Stimulated activated CD8-positive, alpha-beta memory T cell treated with anti-CD3 and anti-CD28 coated beads, Interleukin-7, amount 100 ng/mL, for 4 hours (primary cell): Measurements from ENCODE around the gene KAT8.
A peak's percentile ranks its signal among the peaks of the same experiment; 100 is the strongest.
"Not testable (repeated sequence)": the region's sequence is repeated elsewhere in the genome, so short reads cannot be mapped to it uniquely, and the experiment has no call there.

ENCODE experiments used
- DNase-seq, 2 donors: peaks; one replicate each; pipeline ENCODE4 v3.0.0-alpha.2; 2020; ENCODE audit warnings: low read depth in 2 of 2

KAT8 gene

DNA sequence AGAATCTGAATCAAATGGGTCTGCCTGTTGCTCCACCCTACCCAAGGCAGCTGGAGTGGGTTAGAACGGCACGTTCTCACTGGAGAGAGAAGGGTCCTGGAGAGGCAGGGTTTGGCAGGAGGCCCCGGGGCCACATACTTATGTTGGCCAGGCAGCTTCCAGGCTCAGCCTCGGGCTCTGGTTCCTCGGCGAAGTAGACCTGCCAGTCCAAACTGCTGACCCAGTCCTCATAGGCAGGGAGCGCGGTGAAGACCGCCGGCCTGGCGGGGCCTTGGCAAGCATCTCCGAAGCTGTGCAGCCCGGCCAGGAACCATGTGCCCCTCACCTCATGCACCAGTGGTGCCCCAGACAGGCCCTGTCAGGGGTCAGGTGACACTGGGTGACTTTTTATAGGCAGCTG lies 33.5 kb upstream of the KAT8 start:
- no peak for DNase-seq

DNA sequence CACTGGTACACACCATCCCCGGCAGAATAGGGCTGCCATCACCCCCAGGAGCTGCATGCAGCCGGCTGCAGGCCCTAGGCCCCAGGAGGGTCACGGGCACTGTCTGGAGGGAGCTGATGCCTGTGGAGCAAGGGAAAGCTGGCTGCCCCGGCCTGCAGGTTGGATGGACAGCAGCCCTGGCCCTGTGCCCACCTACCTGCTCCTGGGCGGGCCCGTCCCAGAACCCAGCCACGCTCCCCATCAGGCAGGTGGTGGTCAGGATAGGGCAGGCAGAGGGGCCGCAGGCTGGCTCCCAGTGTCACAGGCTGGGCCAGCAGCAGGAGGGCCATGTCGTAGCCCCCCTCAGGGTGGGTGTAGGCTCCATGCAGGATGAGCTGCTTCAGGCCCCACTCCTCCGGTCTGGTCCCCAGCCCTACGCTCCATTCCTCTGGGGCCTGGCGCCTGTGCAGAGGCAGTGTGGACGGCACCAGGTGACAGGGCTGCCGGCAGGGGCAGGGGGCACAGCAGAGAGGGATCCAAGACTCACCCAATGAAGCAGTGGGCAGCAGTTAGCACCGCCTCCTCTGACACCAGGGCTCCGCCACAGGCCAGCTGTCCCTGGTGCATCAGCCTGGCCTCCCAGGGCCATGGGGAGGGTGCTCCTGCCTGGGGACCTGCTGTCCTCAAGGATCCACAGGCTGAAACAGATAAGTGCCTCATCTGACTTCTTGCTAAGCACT lies 32.7 kb upstream of the KAT8 start:
- DNase-seq: no peak

DNA sequence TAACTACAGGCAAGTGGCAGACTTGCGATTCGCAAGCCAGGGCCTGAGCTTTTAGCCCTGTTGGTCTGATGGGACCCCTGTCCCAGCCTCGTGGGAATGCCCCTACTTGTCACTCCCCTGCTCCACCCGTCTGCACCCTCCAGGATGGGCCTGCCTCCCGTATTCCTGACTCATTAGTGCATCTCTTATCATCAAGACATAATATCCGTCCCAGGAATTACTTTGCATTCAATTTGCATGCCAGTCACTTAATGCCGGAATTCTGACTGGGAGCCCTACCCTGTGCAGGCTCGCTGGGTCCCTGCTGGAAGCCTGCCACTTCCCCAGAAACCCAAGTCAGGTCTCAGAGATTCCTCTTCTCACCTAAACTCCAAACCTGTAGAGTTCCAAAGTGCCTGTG lies 32.1 kb upstream of the KAT8 start:
- no peak for DNase-seq

DNA sequence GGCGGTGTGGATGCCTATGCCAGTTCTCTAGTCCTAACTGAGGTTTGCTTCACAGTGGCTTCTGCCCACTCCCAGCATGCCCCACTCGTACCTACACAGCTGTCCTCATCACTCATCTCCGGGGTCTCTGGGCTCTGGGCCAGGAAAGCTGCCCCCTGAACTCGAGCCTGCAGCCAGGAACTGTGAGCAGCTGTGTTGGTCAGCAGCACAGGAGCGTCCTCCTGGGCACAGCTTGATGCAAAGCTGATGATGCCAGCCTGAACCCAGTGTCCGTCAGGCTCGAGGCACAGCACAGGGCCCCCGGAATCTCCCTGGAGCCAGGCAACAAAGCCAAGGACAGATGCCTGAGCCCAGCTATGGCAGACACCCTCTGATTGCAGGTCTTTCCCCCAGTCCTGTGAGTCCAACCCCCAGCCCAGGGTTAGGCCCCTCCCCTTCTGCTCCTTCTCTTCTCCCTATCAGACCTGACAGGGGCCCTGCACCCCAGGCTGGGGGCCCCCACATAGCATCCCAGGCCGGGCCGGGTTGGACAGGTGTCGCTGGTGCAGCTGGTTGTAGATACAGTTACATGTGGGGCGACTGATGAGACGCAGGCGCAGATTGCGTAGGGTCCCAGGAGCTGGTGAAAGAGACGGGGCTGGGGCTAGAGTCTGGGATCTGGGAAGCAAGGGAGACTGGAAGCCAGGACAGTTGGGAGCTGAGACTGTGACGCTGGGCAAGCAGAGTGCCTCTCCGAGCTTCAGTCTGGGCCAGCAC lies 31.4 kb upstream of the KAT8 start:
- no peak for DNase-seq

DNA sequence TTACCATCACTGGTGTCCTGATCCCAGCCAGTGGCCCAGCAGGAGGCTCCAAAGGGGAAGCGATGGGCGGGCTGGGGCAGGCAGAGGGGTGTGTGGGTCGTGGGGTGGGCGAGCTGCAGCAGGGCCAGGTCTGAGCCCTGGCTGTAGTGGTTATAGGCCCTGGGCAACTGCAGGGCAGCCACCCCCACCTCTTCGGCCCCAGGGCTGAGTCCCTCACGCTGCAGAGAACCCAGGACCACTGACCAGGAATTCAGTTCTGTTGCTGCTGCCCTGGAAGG lies 30.9 kb upstream of the KAT8 start:
- no peak for DNase-seq

DNA sequence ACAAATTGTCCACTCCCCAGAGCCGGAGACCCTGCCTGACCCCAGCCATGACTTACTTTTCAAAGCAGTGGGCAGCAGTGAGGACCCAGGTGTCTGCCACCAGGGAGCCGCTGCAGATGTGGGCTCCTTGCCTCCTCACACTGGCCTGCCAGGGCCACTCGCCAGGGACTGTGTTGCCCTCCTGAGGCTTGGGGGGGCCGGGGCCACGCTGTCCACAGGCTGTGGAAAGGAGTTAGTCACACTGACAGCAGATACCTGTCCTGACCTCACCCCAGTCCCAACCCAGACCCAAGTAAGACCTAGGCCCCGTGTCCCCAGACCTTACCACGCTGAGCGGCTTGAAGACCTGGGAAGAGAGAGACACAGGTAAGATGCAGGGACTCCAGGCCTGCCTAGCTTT lies 30.0 kb upstream of the KAT8 start:
- DNase-seq: no peak

DNA sequence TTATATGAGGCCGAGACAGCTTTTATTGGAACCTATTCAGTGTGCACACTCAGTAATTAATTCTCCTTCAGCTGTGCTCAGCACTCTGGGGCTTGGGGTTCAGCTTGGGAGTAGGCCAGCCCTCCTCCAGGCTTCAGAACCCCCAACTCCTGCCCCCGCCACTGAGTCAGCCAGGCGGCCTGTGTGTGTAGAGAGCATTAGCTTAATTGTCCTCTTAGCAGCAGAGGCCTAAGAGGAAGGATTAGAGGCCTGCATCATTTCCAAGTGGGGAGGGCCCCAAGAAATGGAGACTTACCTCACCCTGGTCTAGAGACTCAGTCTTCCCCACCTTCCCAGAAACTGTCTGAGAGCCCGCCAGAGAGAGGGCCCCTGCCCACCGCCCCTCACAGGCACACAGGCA lies 29.5 kb upstream of the KAT8 start:
- DNase-seq: no peak

DNA sequence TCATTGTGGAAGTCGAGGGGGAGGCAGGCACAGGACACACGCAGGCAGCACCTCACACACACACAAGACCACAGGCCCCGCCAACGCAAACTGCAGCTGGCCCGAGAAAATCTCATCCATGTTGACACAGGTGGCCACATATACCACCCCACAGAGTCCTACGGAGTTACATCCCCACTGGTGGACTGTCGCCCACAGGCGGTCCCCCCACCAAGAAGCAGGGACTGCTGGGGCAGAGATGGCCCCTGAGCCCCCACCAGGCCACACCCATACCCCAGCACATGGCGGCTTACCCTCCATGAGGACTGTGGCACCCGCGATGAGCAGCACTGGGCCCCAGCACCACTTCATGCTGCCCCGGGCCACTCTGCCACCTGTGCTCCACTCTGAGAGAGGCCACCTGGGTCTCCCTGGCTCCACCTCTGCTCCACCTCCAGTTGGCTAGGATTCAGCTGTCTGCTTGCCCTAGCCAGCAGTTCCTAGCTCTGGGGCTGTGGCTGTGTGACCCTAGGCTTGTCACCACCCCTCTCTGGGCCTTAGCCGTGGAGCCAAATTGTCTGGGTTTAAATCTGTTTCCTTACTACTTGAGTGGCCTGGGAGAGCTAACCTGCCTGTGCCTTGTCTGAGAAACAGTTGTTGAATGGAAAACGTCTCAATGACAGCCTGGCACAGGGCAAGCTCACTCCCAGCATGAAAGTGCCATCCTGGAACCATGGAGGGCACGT lies 28.8 kb upstream of the KAT8 start, which contains the start of gene PRSS53:
PRSS53 (minus strand) TSS at position 485 of the 725 bp plus-strand sequence; CDS start at position 351, 134 bp downstream.
- no peak for DNase-seq

DNA sequence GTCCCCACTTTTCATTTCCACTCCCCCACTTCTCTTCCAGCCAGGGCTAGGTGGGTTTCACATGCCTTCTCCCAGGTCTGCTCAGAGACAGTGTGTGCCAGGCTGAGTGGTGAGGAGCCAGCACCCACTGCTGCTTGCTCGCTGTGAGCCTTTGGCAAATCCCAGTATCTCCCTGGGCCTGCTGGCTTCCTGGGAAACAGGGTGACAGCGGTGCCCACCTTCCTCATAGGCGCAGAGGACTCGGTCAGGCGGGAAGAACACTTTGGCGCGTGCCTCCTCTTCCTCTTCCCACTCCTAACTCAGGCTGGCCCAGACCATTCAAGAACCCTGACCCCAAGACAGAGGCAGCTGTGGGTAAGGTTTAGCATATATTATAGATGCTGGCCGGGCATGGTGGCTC lies 28.3 kb upstream of the KAT8 start:
- no peak for DNase-seq

DNA sequence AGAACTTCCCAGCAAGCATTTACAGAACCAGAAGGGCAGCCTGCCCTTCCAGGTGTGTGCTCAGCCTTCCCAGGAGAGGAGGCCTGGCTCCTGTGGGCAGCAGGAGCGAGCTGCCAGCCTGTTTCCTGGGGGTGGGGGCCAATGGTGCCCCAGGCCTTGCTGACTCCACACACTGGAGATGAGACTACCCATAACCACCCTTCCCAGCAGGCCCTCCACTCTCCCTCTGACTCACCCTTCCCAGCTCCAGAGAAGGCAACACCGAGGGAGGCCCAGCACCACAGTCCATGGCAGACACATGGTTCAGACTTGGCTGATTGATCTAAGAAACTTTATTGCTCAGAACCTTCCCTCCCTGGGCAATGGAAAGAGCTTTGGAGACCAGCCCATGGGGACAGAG lies 26.9 kb upstream of the KAT8 start:
- no peak for DNase-seq

DNA sequence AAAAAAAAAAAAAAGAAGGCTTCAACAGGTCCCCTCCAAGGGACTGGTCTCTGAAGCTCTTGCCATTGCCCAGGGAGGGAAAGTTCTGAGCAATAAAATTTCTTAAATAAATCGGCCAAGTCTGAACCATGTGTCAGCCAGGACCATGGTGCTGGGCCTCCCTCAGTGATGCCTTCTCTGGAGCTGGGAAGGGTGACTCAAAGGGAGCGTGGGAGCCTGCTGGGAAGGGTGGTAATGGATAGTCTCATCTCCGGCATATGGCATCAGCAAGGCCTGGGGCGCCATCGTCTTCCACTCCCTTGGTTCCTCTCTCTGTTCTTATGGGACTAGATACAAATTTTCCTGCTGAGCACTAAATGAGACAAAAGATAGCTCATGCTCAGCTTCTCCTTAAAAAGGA lies 25.1 kb upstream of the KAT8 start:
- no peak for DNase-seq

DNA sequence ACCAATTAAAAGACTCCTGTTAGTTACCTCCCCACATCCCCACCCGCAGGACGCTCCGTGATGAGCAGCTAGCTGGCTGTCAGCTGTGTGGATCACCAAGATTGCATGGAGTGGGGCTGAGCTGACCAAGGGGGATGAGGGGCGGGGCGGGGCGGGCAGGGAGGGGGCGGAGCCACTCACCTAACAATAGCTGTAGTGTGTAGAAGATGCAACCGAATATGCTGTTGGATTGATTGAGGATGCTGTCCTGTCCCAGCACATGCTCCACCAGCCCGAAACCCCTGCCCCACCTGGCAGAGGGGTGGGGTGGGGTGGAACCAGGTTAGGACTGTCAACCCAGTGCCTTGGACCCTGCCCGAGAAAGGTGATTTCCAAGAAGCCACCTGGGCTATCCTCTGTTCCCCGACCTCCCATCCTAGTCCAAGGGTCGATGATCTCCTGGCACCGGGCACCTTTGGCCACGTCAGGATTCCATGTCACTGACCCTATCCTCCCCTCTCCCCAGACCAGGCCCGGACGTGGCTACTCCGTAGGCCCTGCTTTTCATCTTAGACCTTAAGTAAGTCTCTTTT lies 24.2 kb upstream of the KAT8 start:
- DNase-seq: no peak

DNA sequence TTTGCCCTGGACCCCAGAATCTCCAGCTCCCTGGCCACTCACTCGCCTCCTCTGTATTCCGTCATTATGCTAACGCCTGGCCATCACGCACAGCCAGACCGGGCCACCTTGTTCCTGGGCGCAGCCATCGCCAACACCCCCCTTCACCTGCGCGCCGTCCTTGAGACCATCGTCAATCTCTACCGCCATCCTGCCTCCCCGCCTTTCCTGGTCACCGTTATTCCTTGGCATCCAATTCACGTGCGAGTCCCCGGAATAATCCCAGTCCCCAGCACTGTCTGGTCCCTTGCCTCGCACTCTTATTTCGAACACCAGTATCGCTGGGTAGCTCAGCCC lies 23.4 kb upstream of the KAT8 start:
- DNase-seq: no peak

DNA sequence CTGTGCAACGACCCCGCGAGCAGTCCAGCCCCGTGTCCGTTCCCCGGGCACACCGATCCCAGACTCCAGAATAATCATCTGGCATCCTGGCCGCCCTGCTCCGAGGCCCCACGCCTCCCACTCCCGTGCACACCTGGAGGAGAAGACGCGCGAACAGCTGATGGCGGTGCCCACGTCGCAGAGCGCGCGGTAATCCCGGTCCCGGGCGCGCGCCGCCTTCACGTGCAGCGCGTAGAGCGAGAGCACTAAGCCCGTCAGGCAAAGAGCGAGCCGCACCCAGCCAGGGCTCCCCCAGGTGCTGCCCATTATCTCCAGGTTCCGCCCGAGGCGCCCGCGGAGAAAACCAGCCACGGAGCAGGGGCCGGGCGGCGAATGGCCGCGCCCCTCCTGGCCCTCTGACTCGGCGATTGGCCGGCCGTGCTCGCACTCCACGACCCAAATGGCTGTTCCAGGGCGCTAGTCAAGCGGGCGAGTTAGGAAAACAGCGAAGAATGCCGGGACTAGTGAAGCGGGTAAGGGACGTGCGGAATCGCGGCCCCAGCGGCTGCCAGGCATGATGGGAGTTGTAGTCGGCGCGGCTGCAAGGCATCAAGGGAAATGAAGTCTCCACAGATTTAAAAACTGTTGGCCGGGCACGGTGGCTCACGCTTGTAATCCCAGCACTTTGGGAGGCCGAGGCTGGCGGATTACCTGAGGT lies 22.9 kb upstream of the KAT8 start, which contains the start of gene VKORC1:
VKORC1 (minus strand) TSS at position 374 of the 697 bp plus-strand sequence; CDS start at position 306, 68 bp downstream.
- peak; percentile 77 for DNase-seq

DNA sequence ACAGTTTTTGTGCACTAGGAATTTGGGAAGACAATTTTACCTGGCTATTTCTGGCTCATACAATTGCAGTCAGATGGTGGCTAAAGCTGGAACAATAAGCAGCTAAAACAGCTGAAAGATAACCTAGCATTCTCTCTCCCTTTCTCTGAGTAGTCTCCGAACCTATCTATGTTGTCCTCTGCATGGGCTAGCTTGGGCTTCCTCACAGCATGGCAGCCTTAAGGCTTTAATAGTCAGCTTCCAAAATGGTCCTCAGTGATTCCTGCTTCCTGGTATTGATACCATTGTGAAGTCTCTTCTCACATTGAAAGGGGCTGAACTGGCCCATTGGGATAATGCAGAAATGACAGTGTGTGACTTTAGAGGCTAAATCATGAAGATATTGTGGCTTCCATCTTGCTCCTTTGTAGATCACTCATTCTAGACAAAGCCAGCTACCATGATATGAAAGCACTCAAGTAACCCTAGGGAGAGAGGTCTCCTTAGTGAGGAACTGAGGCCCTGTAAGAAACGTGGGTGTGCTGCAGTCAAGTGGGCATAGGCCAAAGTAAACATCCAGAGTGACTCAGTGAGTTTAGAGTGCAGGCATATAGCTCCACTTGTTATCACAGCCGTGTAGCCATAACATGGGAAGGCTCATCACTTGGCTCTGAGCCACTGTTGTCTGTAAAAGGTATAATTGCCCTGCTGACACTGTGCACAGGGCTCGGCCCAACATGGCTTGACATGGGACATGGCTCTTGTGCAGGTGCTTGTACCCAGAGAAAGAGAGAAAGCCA lies 17.4 kb upstream of the KAT8 start:
- no peak for DNase-seq

DNA sequence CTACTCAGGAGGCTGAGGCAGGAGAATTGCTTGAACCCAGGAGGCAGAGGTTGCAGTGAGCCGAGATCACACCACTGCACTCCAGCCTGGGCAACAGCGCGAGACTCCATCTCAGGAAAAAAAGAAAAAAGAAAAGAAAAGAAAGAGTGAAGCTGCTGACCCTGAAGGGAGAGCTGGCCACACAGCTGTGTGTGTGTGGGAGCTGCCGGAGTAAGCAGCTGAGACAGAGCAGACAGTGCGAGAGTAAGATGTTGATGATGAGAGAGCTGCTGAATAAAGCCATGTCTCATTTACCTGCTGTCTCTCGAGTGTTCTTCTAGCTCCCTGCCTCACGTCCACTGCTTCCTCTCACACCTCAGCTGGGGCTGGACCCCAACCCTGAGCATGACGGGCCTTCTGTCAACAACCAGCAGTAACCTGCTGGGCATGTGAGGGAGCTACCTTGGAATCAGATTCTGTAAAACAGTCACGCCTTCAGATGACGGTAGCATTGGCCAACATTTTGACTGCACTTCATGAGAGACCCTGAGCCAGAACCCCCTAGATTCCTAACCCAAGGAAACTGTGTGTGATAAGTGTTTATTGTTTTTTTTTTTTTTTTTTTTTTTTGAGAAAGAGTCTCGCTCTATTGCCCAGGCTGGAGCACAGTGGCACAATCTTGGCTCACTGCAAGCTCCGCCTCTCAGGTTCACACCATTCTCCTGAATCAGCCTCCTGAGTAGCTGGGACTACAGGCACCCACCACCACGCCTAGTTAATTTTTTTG lies 16.4 kb upstream of the KAT8 start:
- DNase-seq: not testable (repeated sequence)

DNA sequence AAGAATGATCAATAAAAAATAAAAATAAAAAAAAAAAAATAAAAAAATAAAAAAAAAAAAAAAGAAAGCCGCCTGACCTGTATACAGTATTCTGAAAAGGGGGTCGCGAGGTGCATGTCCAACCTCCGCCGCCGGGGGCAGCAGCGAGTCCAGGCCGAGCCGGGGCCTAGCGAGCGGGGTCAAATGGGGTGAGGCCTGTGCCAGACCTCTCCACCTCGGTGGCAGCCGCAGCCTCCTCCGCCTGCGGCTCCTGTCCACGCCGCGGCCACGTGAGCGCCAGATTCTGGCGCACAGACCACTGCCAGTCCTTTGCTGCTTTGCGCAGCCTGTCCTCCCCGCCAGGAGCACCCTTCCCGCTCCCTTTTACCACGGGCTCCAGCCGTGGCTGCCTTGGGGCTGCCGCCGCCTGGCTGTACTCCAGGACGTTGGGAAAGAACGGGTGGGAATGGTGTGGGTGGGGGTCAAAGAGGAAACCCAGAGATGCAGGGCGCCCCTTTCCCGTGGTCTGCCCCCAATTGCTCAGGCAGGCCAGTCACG lies 11.7 kb upstream of the KAT8 start:
- peak; percentile 45 to 66 for DNase-seq

DNA sequence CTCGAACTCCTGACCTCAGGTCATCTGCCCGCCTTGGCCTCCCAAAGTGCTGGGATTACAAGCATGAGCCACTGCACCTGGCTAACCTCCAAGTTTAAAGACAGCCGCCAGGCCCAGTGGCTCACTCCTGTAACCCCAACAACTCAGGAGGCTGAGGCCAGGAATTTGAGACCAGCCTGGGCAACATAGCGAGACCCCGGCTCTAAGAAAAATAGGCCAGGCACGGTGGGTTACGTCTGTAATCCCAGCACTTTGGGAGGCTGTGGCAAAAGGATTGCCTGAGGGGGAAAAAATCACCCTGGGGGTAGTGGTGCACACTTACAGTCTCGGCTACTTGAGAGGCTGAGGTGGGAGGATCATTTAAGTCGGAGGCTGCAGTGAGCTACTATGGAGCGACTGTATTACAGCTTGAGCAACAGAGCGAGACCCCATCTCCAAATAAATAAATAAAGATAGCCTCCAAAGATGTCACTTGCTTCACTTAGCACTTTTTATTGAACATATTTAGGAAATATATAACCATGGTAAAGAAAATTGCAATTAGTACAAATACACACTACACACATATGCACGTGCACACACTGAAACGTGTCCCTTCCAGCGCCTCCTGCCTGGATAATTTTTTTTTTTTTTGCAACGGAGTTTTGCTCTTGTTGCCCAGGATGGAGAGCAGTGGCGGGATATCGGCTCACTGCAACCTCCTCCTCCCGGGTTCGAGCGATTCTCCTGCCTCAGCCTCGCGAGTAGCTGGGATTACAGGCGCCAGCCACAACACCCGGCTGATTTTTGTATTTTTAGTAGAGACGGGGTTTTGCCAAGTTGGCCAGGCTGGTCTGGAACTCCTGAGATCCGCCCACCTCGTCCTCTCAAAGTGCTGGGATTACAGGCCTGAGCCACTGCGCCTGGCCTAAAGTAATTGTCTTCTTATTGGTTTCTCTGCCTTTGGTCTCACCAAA lies 10.7 kb upstream of the KAT8 start:
- no peak for DNase-seq

DNA sequence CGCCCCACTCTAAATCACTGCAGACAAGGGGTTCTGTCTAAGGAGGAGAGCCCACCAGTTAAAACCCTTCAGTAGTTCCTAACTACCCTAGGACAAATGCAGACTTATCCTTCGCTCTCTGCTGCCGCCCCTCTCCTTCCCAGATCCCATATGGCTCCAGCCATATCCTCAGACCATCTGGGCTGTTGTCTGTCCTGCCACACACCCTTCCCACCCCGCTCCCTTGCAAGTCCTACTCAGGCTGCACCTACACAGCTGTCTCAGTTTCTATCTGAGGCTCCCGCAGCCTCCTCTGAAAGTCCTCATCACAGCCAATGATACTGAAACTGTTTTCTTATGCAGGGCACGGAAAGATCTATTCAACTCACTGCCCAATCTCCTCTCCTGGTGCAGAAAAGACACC lies 10.0 kb upstream of the KAT8 start:
- no peak for DNase-seq
